Mesothelial cell of epicardium (in vitro differentiated cells): ENCODE data around the gene NQO2. TPM values are rescaled to one million over a fixed set of nuclear protein-coding genes. Genes with fewer than 3 reads are reported as not detected.

Experiments used
- DNase-seq, 2 experiments: peaks; one replicate each; pipeline ENCODE4 v3.0.0; 2021; ENCODE audit warnings: low spot score in 2 of 2; ENCODE audit not compliant: unreplicated experiment in 2 of 2
- H3K27ac Mint-ChIP-seq: 2 replicates; pipeline ENCODE4 v1.8.0; 2021; ENCODE audit warnings: mixed read lengths
- H3K27me3 Mint-ChIP-seq: 2 replicates; pipeline ENCODE4 v1.8.0; 2021; ENCODE audit warnings: low read depth, mixed read lengths
- H3K36me3 Mint-ChIP-seq: 2 replicates; pipeline ENCODE4 v1.8.0; 2021; ENCODE audit warnings: mixed read lengths
- H3K4me1 Mint-ChIP-seq: 2 replicates; pipeline ENCODE4 v1.8.0; 2021; ENCODE audit warnings: mixed read lengths
- H3K4me3 Mint-ChIP-seq: 2 replicates; pipeline ENCODE4 v1.8.0; 2021; ENCODE audit warnings: mild to moderate bottlenecking, moderate library complexity, mixed read lengths
- H3K9me3 Mint-ChIP-seq: 2 replicates; pipeline ENCODE4 v1.8.0; 2021; ENCODE audit warnings: mixed read lengths
- total RNA-seq: library from RNA; stranded (reverse); gene quantifications from 3 replicates; pipeline ENCODE4 v1.2.1, GENCODE V29; 2021
- TF ChIP-seq, protein P1 (sequence below): fragments of 200-600 bp; sonication (generic); IDR thresholded peaks from one replicate; pipeline ENCODE4 v1.5.0; 2021; ENCODE audit warnings: antibody characterized with exemption; ENCODE audit not compliant: unreplicated experiment

NQO2 gene
- total RNA-seq, 1 donor from 2014 or later = 18.7 TPM

DNA sequence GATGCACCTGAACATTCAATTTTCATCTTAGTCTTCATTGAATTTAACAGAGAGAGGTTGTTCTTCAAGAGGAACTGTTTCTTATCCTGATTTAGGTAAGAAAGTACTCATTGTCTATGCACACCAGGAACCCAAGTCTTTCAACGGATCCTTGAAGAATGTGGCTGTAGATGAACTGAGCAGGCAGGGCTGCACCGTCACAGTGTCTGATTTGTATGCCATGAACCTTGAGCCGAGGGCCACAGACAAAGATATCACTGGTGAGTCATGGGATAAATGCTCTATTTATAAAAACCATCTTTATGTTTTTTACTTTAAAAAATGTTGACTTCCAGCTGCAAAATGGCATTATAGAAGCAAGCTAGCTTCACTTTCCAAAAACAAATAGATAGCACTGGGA lies 10.2 kb downstream of the NQO2 start:
- Mint-ChIP-seq H3K36me3 (peaks cover 77% of the 10 kb centered on the region), H3K27me3 (no peaks in the 10 kb centered on the region), H3K4me3 (no peak overlapping the region), H3K9me3 (peaks cover 31% of the 10 kb centered on the region), H3K27ac (no peak overlapping the region), H3K4me1 (no peaks in the 10 kb centered on the region)
- DNase-seq = peak in 1 of 2 experiments; percentile 7
- TF ChIP-seq, protein P1, sequence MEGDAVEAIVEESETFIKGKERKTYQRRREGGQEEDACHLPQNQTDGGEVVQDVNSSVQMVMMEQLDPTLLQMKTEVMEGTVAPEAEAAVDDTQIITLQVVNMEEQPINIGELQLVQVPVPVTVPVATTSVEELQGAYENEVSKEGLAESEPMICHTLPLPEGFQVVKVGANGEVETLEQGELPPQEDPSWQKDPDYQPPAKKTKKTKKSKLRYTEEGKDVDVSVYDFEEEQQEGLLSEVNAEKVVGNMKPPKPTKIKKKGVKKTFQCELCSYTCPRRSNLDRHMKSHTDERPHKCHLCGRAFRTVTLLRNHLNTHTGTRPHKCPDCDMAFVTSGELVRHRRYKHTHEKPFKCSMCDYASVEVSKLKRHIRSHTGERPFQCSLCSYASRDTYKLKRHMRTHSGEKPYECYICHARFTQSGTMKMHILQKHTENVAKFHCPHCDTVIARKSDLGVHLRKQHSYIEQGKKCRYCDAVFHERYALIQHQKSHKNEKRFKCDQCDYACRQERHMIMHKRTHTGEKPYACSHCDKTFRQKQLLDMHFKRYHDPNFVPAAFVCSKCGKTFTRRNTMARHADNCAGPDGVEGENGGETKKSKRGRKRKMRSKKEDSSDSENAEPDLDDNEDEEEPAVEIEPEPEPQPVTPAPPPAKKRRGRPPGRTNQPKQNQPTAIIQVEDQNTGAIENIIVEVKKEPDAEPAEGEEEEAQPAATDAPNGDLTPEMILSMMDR = no peak

DNA sequence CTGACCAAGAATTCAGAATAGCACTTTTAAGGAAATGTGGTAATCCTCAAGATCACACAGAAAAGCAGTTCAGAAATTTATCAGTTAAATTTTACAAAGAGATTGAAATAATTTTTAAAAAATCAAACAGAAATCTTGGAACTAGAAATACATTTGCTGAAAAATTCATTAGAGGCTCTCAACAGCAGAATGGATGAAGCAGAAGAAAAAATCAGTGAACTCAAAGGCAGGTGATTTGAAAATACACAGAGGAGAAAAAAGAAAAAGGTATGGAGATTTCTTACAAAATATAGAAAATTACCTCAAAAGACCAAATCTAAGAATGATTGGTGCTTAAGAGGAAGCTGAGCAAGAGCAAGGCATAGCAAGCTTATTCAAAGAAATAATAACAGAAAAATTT lies 11.5 kb downstream of the NQO2 start:
- no peak overlapping the region for H3K27ac Mint-ChIP-seq
- H3K4me1 Mint-ChIP-seq = no peaks in the 10 kb centered on the region
- no peaks in the 10 kb centered on the region for H3K27me3 Mint-ChIP-seq
- DNase-seq = no peak
- H3K4me3 Mint-ChIP-seq = no peak overlapping the region
- TF ChIP-seq, protein P1 = no peak
- peaks cover 78% of the 10 kb centered on the region for H3K36me3 Mint-ChIP-seq
- peaks cover 31% of the 10 kb centered on the region for H3K9me3 Mint-ChIP-seq

DNA sequence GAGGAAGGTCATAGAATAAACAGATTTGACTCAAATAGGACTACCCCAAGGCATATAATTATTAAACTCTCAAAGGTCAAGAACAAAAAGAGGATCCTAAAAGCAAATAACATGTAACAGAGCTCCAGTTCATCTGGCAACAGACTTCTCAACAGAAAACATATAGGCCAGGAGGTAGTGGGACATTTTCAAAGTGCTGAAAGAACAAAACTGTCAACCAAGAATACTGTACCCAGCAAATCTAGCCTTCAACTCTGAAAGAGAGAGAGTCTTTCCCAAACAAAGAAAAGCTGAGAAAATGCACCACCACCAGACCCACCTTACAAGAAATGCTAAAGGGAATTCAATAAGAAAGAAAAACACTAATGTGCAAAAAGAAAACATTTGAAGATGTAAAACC lies 11.9 kb downstream of the NQO2 start:
- Mint-ChIP-seq H3K36me3 (peaks cover 77% of the 10 kb centered on the region), H3K27me3 (no peaks in the 10 kb centered on the region), H3K4me1 (no peaks in the 10 kb centered on the region), H3K27ac (no peak overlapping the region), H3K9me3 (peaks cover 31% of the 10 kb centered on the region), H3K4me3 (no peak overlapping the region)
- TF ChIP-seq, protein P1 = no peak
- DNase-seq = no peak

DNA sequence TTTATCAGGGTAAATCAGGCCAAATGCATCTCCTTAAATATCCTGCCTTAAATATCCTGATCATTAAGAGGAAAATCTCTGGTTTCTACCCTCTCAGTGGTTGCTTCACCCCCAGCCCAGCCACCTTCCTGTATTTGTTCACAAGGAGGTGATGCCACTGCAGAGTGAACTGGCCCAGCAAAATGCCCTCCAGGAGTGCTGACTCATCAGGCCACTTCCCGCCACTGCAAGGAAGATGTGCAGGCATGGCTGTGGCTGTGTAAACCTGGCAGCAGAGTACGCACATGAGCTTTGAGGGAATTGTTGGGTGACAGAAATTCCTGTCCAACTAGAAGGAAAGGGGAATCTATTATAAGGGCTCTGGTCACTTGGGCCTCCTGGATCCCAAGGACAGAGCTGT lies 13.8 kb downstream of the NQO2 start:
- no peak overlapping the region for H3K4me3 Mint-ChIP-seq
- TF ChIP-seq, protein P1 = no peak
- peaks cover 72% of the 10 kb centered on the region for H3K36me3 Mint-ChIP-seq
- H3K4me1 Mint-ChIP-seq = no peaks in the 10 kb centered on the region
- no peaks in the 10 kb centered on the region for H3K27me3 Mint-ChIP-seq
- H3K27ac Mint-ChIP-seq = no peak overlapping the region
- peaks cover 31% of the 10 kb centered on the region for H3K9me3 Mint-ChIP-seq
- no peak for DNase-seq

DNA sequence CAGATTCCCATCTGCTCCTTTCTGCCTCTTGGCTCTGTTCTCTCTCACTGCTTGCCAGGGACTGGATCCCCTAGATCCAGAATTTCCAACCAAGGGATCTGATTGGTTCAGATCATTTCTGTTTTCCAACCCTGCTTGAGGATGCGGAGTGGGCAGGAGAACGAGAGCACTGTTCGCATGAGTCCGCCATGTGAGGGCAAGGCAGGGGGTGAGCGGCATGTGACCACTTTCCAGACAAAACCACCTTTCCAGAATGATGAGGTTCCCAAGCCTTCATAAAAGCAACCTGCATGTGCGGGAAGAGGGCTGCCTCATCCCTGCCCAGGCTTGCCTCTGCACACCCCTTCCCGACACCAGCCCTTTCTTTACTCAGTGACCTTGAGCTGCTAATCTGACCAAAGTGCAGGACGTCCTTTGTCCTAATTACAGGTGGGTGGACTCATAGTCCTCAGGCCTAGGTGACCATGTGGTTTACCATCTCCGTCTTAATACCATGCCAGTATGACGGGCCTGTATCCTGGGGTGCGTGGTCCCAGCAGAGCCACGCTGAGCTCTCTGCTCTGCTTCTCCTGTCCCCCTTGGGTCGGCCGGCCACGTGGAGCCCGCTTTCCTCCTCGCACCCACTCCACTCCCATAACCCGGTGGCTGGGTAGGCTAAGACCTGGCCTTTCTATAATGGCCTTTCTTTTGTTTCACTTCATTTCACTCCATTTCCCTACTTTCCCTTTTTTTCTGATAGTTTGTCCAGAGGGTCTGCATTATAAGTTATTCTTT lies 14.4 kb downstream of the NQO2 start:
- TF ChIP-seq, protein P1 = no peak
- Mint-ChIP-seq H3K9me3 (peaks cover 27% of the 10 kb centered on the region), H3K4me3 (no peak overlapping the region), H3K27ac (no peak overlapping the region), H3K27me3 (no peaks in the 10 kb centered on the region), H3K36me3 (peaks cover 67% of the 10 kb centered on the region), H3K4me1 (no peaks in the 10 kb centered on the region)
- no peak for DNase-seq

DNA sequence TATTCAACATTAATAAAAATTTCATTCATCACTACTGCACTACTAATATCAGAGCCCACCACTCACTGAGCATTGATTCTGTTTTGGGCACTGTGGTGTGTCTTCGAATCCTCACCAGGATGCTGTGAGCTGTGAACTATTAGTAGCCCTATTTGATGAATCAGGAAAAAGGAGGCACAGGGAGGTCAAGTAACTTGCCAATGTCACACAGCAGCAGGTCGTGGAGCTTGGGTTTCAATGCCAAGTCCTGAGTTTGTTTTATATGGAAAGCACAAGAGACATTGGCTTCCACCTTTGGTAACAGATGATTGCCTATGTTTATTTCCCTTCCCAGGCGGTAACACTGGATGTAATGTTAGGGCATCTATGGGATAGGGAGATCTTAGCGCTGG lies 15.0 kb downstream of the NQO2 start:
- Mint-ChIP-seq H3K4me3 (no peak overlapping the region), H3K27ac (no peak overlapping the region), H3K36me3 (peaks cover 67% of the 10 kb centered on the region), H3K4me1 (no peaks in the 10 kb centered on the region), H3K27me3 (no peaks in the 10 kb centered on the region), H3K9me3 (peaks cover 27% of the 10 kb centered on the region)
- no peak for DNase-seq
- TF ChIP-seq, protein P1 = no peak
